DMS53 treated with DMSO at 0.1 percent for 48 hours (cell line): ENCODE measurements around the gene SLC28A2.

Experiments used
- DNase-seq: peaks from one replicate; lab custom pipeline; 2025; ENCODE audit not compliant: unreplicated experiment; lab: John Stamatoyannopoulos, UW

The SLC28A2 gene

GRCh38 chr15:45320581-45321205 is 68.7 kb downstream of the SLC28A2 start:
- DNase-seq = no peak

GRCh38 chr15:45326280-45326679 is 74.2 kb downstream of the SLC28A2 start:
- DNase-seq = no peak

- no peak for DNase-seq
Observed at GRCh38 chr15:45326741-45327140, 74.7 kb downstream of the SLC28A2 start.
